Measurements from ENCODE around the gene PSD2. TPM values are rescaled to one million over a fixed set of nuclear protein-coding genes. Genes with fewer than 3 reads are reported as not detected.

The PSD2 gene
- total RNA-seq, 4 donors from 2014 or later = 0.30 to 0.76 TPM; not detected in 2

- Histone ChIP-seq H3K36me3 (no peaks in the 10 kb centered on the region), H3K4me3 (no peak overlapping the region), H3K4me1 (no peaks in the 10 kb centered on the region), H3K9me3 (no peaks in the 10 kb centered on the region), H3K27me3 (no peaks in the 10 kb centered on the region), H3K27ac (no peak overlapping the region)
- no peak for TF ChIP-seq POLR2A (IDR thresholded peaks at IDR 0.05)
- TF ChIP-seq, protein P1, sequence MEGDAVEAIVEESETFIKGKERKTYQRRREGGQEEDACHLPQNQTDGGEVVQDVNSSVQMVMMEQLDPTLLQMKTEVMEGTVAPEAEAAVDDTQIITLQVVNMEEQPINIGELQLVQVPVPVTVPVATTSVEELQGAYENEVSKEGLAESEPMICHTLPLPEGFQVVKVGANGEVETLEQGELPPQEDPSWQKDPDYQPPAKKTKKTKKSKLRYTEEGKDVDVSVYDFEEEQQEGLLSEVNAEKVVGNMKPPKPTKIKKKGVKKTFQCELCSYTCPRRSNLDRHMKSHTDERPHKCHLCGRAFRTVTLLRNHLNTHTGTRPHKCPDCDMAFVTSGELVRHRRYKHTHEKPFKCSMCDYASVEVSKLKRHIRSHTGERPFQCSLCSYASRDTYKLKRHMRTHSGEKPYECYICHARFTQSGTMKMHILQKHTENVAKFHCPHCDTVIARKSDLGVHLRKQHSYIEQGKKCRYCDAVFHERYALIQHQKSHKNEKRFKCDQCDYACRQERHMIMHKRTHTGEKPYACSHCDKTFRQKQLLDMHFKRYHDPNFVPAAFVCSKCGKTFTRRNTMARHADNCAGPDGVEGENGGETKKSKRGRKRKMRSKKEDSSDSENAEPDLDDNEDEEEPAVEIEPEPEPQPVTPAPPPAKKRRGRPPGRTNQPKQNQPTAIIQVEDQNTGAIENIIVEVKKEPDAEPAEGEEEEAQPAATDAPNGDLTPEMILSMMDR (IDR thresholded peaks at IDR 0.05) = no peak
- intact Hi-C loops (cut with DNase I; ENCODE audit: low total_unique reads) = no loop called here
- DNase-seq = no peak
Measured at GRCh38 chr5:139823757-139824355, 28.2 kb downstream of the PSD2 start.

- Histone ChIP-seq H3K27me3 (no peaks in the 10 kb centered on the region), H3K4me3 (no peak overlapping the region), H3K4me1 (no peaks in the 10 kb centered on the region), H3K9me3 (no peaks in the 10 kb centered on the region), H3K27ac (no peak overlapping the region), H3K36me3 (no peaks in the 10 kb centered on the region)
- TF ChIP-seq POLR2A (IDR thresholded peaks at IDR 0.05) = no peak
- TF ChIP-seq, protein P1 (IDR thresholded peaks at IDR 0.05) = no peak
- DNase-seq = no peak
- intact Hi-C loops (cut with DNase I; ENCODE audit: low total_unique reads) = no loop called here
Measured at GRCh38 chr5:139825690-139826089, 30.1 kb downstream of the PSD2 start.

- Histone ChIP-seq H3K4me1 (no peaks in the 10 kb centered on the region), H3K4me3 (no peak overlapping the region), H3K9me3 (no peaks in the 10 kb centered on the region), H3K36me3 (no peaks in the 10 kb centered on the region), H3K27me3 (no peaks in the 10 kb centered on the region), H3K27ac (no peak overlapping the region)
- no peak for DNase-seq
- TF ChIP-seq, protein P1 (IDR thresholded peaks at IDR 0.05) = no peak
- TF ChIP-seq POLR2A (IDR thresholded peaks at IDR 0.05) = no peak
- intact Hi-C loops (cut with DNase I; ENCODE audit: low total_unique reads) = no loop called here
Measured at GRCh38 chr5:139828207-139828895, 32.7 kb downstream of the PSD2 start.

- Histone ChIP-seq H3K4me3 (no peak overlapping the region), H3K27ac (no peak overlapping the region), H3K4me1 (no peaks in the 10 kb centered on the region), H3K9me3 (no peaks in the 10 kb centered on the region), H3K36me3 (no peaks in the 10 kb centered on the region), H3K27me3 (no peaks in the 10 kb centered on the region)
- no peak for DNase-seq
- intact Hi-C loops (cut with DNase I; ENCODE audit: low total_unique reads) = no loop called here
- no peak for TF ChIP-seq POLR2A (IDR thresholded peaks at IDR 0.05)
- TF ChIP-seq, protein P1 (IDR thresholded peaks at IDR 0.05) = no peak
Measured at GRCh38 chr5:139829471-139829870, 33.9 kb downstream of the PSD2 start.

DNA sequence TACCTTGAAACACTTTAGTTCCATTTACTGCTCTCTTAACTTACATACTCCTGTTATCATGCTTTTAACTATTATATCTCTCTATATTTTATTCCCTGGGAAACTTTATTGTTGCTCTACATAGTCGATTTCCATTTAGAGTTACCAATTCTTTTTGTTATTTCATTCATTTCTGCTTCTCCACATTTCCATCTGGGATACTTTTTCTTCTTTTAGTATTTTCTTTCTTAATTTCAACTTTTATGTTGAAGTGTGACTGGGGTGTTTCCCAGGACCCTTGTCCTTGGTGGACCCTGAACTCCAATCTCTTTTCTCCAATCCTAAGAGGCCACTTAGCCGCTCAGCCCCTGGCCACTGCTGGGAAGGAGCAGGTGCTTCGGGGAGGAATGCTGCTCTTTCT is 36.0 kb downstream of the PSD2 start:
- TF ChIP-seq POLR2A (IDR thresholded peaks at IDR 0.05) = no peak
- TF ChIP-seq, protein P1 (IDR thresholded peaks at IDR 0.05) = no peak
- H3K4me3 ChIP-seq = no peak overlapping the region
- H3K9me3 ChIP-seq = no peaks in the 10 kb centered on the region
- no peaks in the 10 kb centered on the region for H3K27me3 ChIP-seq
- intact Hi-C loops (cut with DNase I; ENCODE audit: low total_unique reads) = no loop called here
- no peak for DNase-seq
- H3K4me1 ChIP-seq = no peaks in the 10 kb centered on the region
- H3K27ac ChIP-seq = no peak overlapping the region
- H3K36me3 ChIP-seq = no peaks in the 10 kb centered on the region
